Osteoblast (primary cell): ENCODE results near the gene ZNF14. TPM values are rescaled to one million over a fixed set of nuclear protein-coding genes. Genes with fewer than 3 reads are reported as not detected.
"Not testable (repeated sequence)": the region's sequence is repeated elsewhere in the genome, so short reads cannot be mapped to it uniquely, and the experiment has no call there.

ENCODE experiments used
- DNase-seq: peaks from one replicate; pipeline ENCODE4 v3.0.0; 2011; ENCODE audit warnings: low spot score, mixed read lengths; ENCODE audit not compliant: insufficient read length; ENCODE audit errors: missing footprints
- H2AFZ ChIP-seq: 2 replicates; pipeline ENCODE4 v1.6.0; 2011; ENCODE audit warnings: mild to moderate bottlenecking, low read length
- H3K27ac ChIP-seq: 2 replicates; pipeline ENCODE4 v1.5.1; 2011; ENCODE audit warnings: mild to moderate bottlenecking, low read depth, low read length, moderate library complexity
- H3K27me3 ChIP-seq: 2 replicates; pipeline ENCODE4 v1.6.0; 2012; ENCODE audit warnings: mild to moderate bottlenecking, control low read depth, inconsistent platforms, low read length, moderate library complexity; ENCODE audit not compliant: insufficient read depth
- H3K36me3 ChIP-seq: 2 replicates; pipeline ENCODE4 v1.5.1; 2011; ENCODE audit warnings: mild to moderate bottlenecking, low read length, control low read depth, moderate library complexity; ENCODE audit not compliant: insufficient read depth
- H3K4me1 ChIP-seq: 2 replicates; pipeline ENCODE4 v1.5.1; 2011; ENCODE audit warnings: mild to moderate bottlenecking, low read length, control low read depth, moderate library complexity; ENCODE audit not compliant: insufficient read depth
- H3K4me2 ChIP-seq: 2 replicates; pipeline ENCODE4 v1.6.0; 2011; ENCODE audit warnings: mild to moderate bottlenecking, low read length; ENCODE audit not compliant: insufficient read depth
- H3K4me3 ChIP-seq: fragments of 200-600 bp; sonication (generic); 3 replicates; pipeline ENCODE4 v1.5.1; 2012; ENCODE audit warnings: mild to moderate bottlenecking, low read length, inconsistent platforms; ENCODE audit not compliant: insufficient read depth
- H3K79me2 ChIP-seq: 2 replicates; pipeline ENCODE4 v1.6.0; 2012; ENCODE audit warnings: mild to moderate bottlenecking, low read length, control low read depth, inconsistent platforms; ENCODE audit not compliant: insufficient read depth
- H3K9me3 ChIP-seq: 2 replicates; pipeline ENCODE4 v1.5.1; 2011; ENCODE audit warnings: low read depth, low read length, control low read depth
- H4K20me1 ChIP-seq: 2 replicates; pipeline ENCODE4 v1.6.0; 2012; ENCODE audit warnings: mild to moderate bottlenecking, low read length, control low read depth; ENCODE audit not compliant: insufficient read depth
- total RNA-seq: library from RNA; depleted of rRNA; stranded (reverse); fragments of >200 nt; gene quantifications from 2 replicates; pipeline ENCODE4 v1.2.3, GENCODE V29; 2012
- TF ChIP-seq, protein P1 (sequence below): IDR thresholded peaks from 2 replicates; pipeline ENCODE4 v1.5.1; 2011; ENCODE audit warnings: mild to moderate bottlenecking, low read depth, low read length, moderate library complexity; ENCODE audit errors: extremely low read depth

The ZNF14 gene
- total RNA-seq, 1 donor: 6.5 TPM

DNA sequence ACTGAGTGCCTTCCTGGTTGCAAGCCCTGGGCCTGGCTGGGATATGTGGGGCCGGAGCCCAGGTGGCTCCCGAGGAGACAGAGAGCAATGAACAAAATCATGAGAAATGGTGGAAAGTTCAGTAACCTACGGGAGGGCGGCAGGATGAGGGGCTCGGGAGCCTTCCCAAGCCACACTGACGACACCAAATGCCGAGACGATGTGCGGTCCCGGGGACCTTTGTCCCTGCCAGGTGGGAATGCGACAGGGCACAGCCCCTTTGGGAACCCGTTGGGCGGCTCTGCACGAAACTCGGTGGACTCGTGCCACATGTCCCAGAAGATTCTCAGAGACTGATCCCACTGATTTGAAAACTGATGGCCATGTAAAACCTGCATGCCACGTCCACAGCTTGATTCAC lies 11.7 kb upstream of the ZNF14 start:
- Histone ChIP-seq H3K27ac (no peak overlapping the region), H3K27me3 (no peaks in the 10 kb centered on the region), H3K79me2 (no peaks in the 10 kb centered on the region), H3K9me3 (no peaks in the 10 kb centered on the region), H2AFZ (no peak overlapping the region), H3K36me3 (no peaks in the 10 kb centered on the region), H3K4me2 (no peak overlapping the region), H3K4me3 (no peak overlapping the region), H3K4me1 (no peaks in the 10 kb centered on the region), H4K20me1 (no peaks in the 10 kb centered on the region)
- TF ChIP-seq, protein P1, sequence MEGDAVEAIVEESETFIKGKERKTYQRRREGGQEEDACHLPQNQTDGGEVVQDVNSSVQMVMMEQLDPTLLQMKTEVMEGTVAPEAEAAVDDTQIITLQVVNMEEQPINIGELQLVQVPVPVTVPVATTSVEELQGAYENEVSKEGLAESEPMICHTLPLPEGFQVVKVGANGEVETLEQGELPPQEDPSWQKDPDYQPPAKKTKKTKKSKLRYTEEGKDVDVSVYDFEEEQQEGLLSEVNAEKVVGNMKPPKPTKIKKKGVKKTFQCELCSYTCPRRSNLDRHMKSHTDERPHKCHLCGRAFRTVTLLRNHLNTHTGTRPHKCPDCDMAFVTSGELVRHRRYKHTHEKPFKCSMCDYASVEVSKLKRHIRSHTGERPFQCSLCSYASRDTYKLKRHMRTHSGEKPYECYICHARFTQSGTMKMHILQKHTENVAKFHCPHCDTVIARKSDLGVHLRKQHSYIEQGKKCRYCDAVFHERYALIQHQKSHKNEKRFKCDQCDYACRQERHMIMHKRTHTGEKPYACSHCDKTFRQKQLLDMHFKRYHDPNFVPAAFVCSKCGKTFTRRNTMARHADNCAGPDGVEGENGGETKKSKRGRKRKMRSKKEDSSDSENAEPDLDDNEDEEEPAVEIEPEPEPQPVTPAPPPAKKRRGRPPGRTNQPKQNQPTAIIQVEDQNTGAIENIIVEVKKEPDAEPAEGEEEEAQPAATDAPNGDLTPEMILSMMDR: no peak
- DNase-seq: peak; percentile 77

DNA sequence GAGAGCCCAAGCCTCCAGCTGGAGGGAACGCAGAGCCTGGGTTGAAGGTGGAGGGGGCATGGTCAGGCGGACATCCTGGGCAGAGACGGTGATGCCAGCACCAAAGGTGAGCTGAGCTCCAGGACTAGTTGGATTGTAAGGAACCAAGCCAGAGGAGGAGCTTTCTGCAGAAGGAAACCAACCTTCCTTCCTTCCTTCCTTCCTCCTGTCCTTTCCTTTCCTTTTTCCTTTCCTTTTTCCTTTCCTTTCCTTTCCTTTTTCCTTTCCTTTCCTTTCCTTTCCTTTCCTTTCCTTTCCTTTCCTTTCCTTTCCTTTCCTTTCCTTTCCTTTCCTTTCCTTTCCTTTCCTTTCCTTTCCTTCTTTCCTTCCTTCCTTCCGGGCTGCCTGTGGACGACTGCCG lies 11.0 kb upstream of the ZNF14 start:
- H3K27ac ChIP-seq, H2AFZ ChIP-seq, H3K9me3 ChIP-seq, H3K79me2 ChIP-seq, H3K36me3 ChIP-seq, H3K4me1 ChIP-seq, H4K20me1 ChIP-seq, H3K4me3 ChIP-seq, H3K27me3 ChIP-seq, H3K4me2 ChIP-seq: not testable (repeated sequence)
- DNase-seq: peak; percentile 32

DNA sequence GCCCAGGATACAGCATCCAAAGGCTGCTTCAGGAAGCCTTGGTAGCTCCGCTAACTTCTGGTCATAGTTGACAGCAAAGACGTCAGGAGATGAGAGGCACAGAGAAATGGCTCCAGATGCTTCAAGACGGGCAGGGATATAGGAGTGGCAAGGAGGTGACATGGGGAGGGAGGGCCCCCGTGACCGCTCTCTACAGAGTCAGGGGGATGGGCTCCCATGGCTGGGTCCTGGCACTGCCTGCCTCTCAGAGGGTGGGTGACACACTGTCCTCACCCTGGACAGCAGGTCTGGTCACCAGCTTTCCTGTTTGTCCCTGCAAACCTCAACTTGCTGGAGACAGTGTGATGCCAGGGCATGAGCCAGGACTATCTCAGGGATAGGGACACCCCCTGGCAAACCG lies 10.3 kb upstream of the ZNF14 start:
- DNase-seq: peak; percentile 52
- Histone ChIP-seq H4K20me1 (no peaks in the 10 kb centered on the region), H3K79me2 (no peaks in the 10 kb centered on the region), H3K36me3 (no peaks in the 10 kb centered on the region), H3K4me3 (no peak overlapping the region), H3K27ac (no peak overlapping the region), H2AFZ (no peak overlapping the region), H3K4me1 (no peaks in the 10 kb centered on the region), H3K9me3 (no peaks in the 10 kb centered on the region), H3K27me3 (no peaks in the 10 kb centered on the region), H3K4me2 (no peak overlapping the region)
- TF ChIP-seq, protein P1: no peak

DNA sequence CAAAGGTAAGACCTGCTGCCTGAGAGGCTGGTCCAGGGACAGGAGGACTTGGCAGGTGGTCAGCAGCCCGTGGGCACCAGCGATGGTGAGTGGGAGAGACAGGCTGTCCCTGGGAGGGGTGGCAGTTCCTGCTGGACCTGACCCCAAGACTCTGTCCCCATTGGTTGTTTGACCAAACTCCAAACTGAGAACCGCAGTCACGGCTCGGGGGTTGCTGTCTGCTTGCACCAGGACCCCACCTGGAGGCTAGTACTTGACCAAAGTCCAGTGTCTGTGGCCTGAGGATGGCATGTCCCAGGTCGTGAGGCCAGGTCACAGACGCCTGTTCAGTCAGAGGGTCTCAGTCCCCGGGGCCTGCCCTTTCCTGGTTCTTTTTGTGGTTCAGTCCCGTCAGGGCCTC lies 9.9 kb upstream of the ZNF14 start:
- Histone ChIP-seq H3K36me3 (no peaks in the 10 kb centered on the region), H3K27me3 (no peaks in the 10 kb centered on the region), H3K79me2 (no peaks in the 10 kb centered on the region), H2AFZ (no peak overlapping the region), H3K4me1 (no peaks in the 10 kb centered on the region), H3K4me2 (no peak overlapping the region), H3K9me3 (no peaks in the 10 kb centered on the region), H3K4me3 (no peak overlapping the region), H3K27ac (no peak overlapping the region), H4K20me1 (no peaks in the 10 kb centered on the region)
- DNase-seq: peak; percentile 38
- TF ChIP-seq, protein P1: no peak
